H54 (cell line): ENCODE measurements around the gene PIWIL1.

Experiments used
- DNase-seq: peaks from one replicate; pipeline ENCODE4 v3.0.0; 2011; ENCODE audit warnings: low spot score, mixed read lengths; ENCODE audit not compliant: insufficient read length
- FAIRE-seq: peaks from 3 replicates; lab custom pipeline; 2011; peaks lifted over from hg19 to GRCh38; lab: Jason Lieb, UNC
- POLR2A ChIP-seq: IDR thresholded peaks from 2 replicates; pipeline ENCODE4 v1.6.1; 2011; ENCODE audit warnings: low read depth, mild to moderate bottlenecking, low read length

PIWIL1 gene

GRCh38 chr12:130322263-130322662 lies 15.4 kb upstream of the PIWIL1 start:
- DNase-seq (no peak), FAIRE-seq (no peak)
- TF ChIP-seq POLR2A = no peak

GRCh38 chr12:130330685-130331084 lies 7.0 kb upstream of the PIWIL1 start:
- TF ChIP-seq POLR2A = no peak
- FAIRE-seq (no peak), DNase-seq (no peak)

GRCh38 chr12:130331146-130331545 lies 6.5 kb upstream of the PIWIL1 start:
- DNase-seq (no peak), FAIRE-seq (no peak)
- no peak for TF ChIP-seq POLR2A

- DNase-seq (no peak), FAIRE-seq (no peak)
- no peak for TF ChIP-seq POLR2A
These were observed 4.3 kb upstream of the PIWIL1 start for GRCh38 chr12:130333341-130333740.

GRCh38 chr12:130334399-130334798 lies 3.3 kb upstream of the PIWIL1 start:
- no peak for DNase-seq
- no peak for FAIRE-seq
- TF ChIP-seq POLR2A = no peak

GRCh38 chr12:130334937-130335336 lies 2.8 kb upstream of the PIWIL1 start:
- FAIRE-seq = no peak
- TF ChIP-seq POLR2A = no peak
- no peak for DNase-seq

GRCh38 chr12:130335517-130336392 lies 1.9 kb upstream of the PIWIL1 start:
- no peak for FAIRE-seq
- peak; percentile 49 for DNase-seq
- TF ChIP-seq POLR2A = no peak

- no peak for TF ChIP-seq POLR2A
- DNase-seq (no peak), FAIRE-seq (no peak)
These were observed 782 bp upstream of the PIWIL1 start for GRCh38 chr12:130336723-130337487.

- FAIRE-seq (no peak), DNase-seq (no peak)
- no peak for TF ChIP-seq POLR2A
These were observed 1.3 kb downstream of the PIWIL1 start for GRCh38 chr12:130338794-130339601.

- TF ChIP-seq POLR2A = no peak
- no peak for FAIRE-seq
- no peak for DNase-seq
These were observed 2.3 kb downstream of the PIWIL1 start for GRCh38 chr12:130339951-130340350.

GRCh38 chr12:130342442-130342841 lies 4.8 kb downstream of the PIWIL1 start:
- DNase-seq (no peak), FAIRE-seq (no peak)
- TF ChIP-seq POLR2A = no peak

GRCh38 chr12:130342842-130343241 lies 5.2 kb downstream of the PIWIL1 start:
- FAIRE-seq (no peak), DNase-seq (no peak)
- TF ChIP-seq POLR2A = no peak

- DNase-seq (no peak), FAIRE-seq (no peak)
- TF ChIP-seq POLR2A = no peak
These were observed 6.8 kb downstream of the PIWIL1 start for GRCh38 chr12:130344529-130344928.

- FAIRE-seq (no peak), DNase-seq (no peak)
- TF ChIP-seq POLR2A = no peak
These were observed 7.6 kb downstream of the PIWIL1 start for GRCh38 chr12:130345292-130345691.
